Omental fat pad (tissue), 4 donors: ENCODE data around the gene PCBP3. TPM values are rescaled to one million over a fixed set of nuclear protein-coding genes. Genes with fewer than 3 reads are reported as not detected.
"Not testable (repeated sequence)": the region's sequence is repeated elsewhere in the genome, so short reads cannot be mapped to it uniquely, and the experiment has no call there.

Experiments
- ATAC-seq: fragments of 150-250 bp; one replicate; pipeline ENCODE4 v1.9.1; 2016; ENCODE audit warnings: mild to moderate bottlenecking, moderate library complexity; ENCODE audit not compliant: low FRiP score
- DNase-seq: peaks from one replicate; pipeline ENCODE4 v3.0.0-alpha.2; 2019; ENCODE audit warnings: low spot score
- CTCF ChIP-seq, 3 donors: fragments of 450-650 bp; IDR thresholded peaks; one replicate each; pipeline ENCODE4 v1.5.1; 2016 to 2017; ENCODE audit warnings: antibody characterized with exemption in 3 of 3, mild to moderate bottlenecking in 3 of 3, moderate library complexity in 2 of 3
- total RNA-seq, 4 donors: library from RNA; depleted of rRNA; stranded (reverse); fragments of >200 nt; gene quantifications; one replicate each; pipeline ENCODE4 v1.1.0, GENCODE V29; 2016

Gene PCBP3
- total RNA-seq, 4 donors from 2014 or later: 1.1 to 26.8 (median 14.8) TPM

GRCh38 chr21:45700461-45700860 is 56.9 kb downstream of the PCBP3 start:
- ATAC-seq: no peak
- no peak for TF ChIP-seq CTCF (IDR thresholded peaks at IDR 0.05)
- DNase-seq: no peak

- ATAC-seq (no peak), DNase-seq (no peak)
- TF ChIP-seq CTCF (IDR thresholded peaks at IDR 0.05): no peak
Measured at GRCh38 chr21:45704311-45705108, 61.0 kb downstream of the PCBP3 start.

- DNase-seq: no peak
Measured at GRCh38 chr21:45706299-45706698, 62.8 kb downstream of the PCBP3 start.

GRCh38 chr21:45709173-45709572 is 65.6 kb downstream of the PCBP3 start:
- ATAC-seq (peak; percentile 53), DNase-seq (no peak)
- TF ChIP-seq CTCF (IDR thresholded peaks at IDR 0.05): no peak

More at GRCh38 chr21:45706299-45706698, 62.8 kb downstream of the PCBP3 start:
- TF ChIP-seq CTCF (IDR thresholded peaks at IDR 0.05): no peak
- ATAC-seq: no peak

GRCh38 chr21:45709696-45710268 is 66.3 kb downstream of the PCBP3 start:
- DNase-seq (no peak), ATAC-seq (no peak)
- TF ChIP-seq CTCF (IDR thresholded peaks at IDR 0.05): no peak

- DNase-seq, ATAC-seq: not testable (repeated sequence)
Measured at GRCh38 chr21:45710306-45710705, 66.8 kb downstream of the PCBP3 start.

- ATAC-seq (no peak), DNase-seq (no peak)
- no peak for TF ChIP-seq CTCF (IDR thresholded peaks at IDR 0.05)
Measured at GRCh38 chr21:45713613-45714012, 70.1 kb downstream of the PCBP3 start.
